IPS-NIHi7 (cell line): ENCODE measurements around the gene KDM2A.

ENCODE experiments used
- DNase-seq: peaks from one replicate; pipeline ENCODE4 v3.0.0; 2012; ENCODE audit warnings: mixed read lengths; ENCODE audit errors: extremely low spot score

Gene KDM2A

GRCh38 chr11:67237574-67237973 lies 118.5 kb downstream of the KDM2A start:
- DNase-seq, result no peak

GRCh38 chr11:67238894-67239782 lies 120.1 kb downstream of the KDM2A start:
- no peak for DNase-seq

GRCh38 chr11:67239783-67240575 lies 120.9 kb downstream of the KDM2A start:
- peak; percentile 98 for DNase-seq

- DNase-seq, result peak; percentile 27
These were observed 121.7 kb downstream of the KDM2A start for GRCh38 chr11:67240576-67241389.

- DNase-seq, result no peak
These were observed 123.5 kb downstream of the KDM2A start for GRCh38 chr11:67242548-67242947.

GRCh38 chr11:67243051-67243450 lies 124.0 kb downstream of the KDM2A start:
- no peak for DNase-seq

- no peak for DNase-seq
These were observed 126.0 kb downstream of the KDM2A start for GRCh38 chr11:67245046-67245445.

GRCh38 chr11:67247946-67248550 lies 129.0 kb downstream of the KDM2A start:
- DNase-seq, result no peak

GRCh38 chr11:67248653-67249052 lies 129.6 kb downstream of the KDM2A start:
- no peak for DNase-seq

GRCh38 chr11:67250059-67251043 lies 131.3 kb downstream of the KDM2A start:
- DNase-seq, result no peak

GRCh38 chr11:67251841-67252240 lies 132.8 kb downstream of the KDM2A start:
- DNase-seq, result no peak

- DNase-seq, result no peak
These were observed 133.8 kb downstream of the KDM2A start for GRCh38 chr11:67252831-67253239.

- DNase-seq, result no peak
These were observed 135.0 kb downstream of the KDM2A start for GRCh38 chr11:67253872-67254624.

GRCh38 chr11:67254798-67255197 lies 135.7 kb downstream of the KDM2A start:
- no peak for DNase-seq

GRCh38 chr11:67255353-67255752 lies 136.3 kb downstream of the KDM2A start:
- no peak for DNase-seq

- DNase-seq, result no peak
These were observed 136.8 kb downstream of the KDM2A start for GRCh38 chr11:67255864-67256263.

- no peak for DNase-seq
These were observed 137.5 kb downstream of the KDM2A start for GRCh38 chr11:67256477-67257135.

- DNase-seq, result no peak
These were observed 141.3 kb downstream of the KDM2A start for GRCh38 chr11:67260406-67260805.
